Kidney epithelial cell (primary cell): Measurements from ENCODE around the gene EGR1. TPM values are rescaled to one million over a fixed set of nuclear protein-coding genes. Genes with fewer than 3 reads are reported as not detected.

Experiments
- DNase-seq: peaks from one replicate; pipeline ENCODE4 v3.0.0-alpha.2; 2010; ENCODE audit warnings: low read depth
- H3K27me3 ChIP-seq: 2 replicates; pipeline ENCODE4 v1.6.0; 2011; ENCODE audit warnings: low read length; ENCODE audit not compliant: control insufficient read depth, insufficient read depth
- H3K36me3 ChIP-seq: 2 replicates; pipeline ENCODE4 v1.5.1; 2011; ENCODE audit warnings: low read length; ENCODE audit not compliant: control insufficient read depth, insufficient read depth
- H3K4me3 ChIP-seq: 2 replicates; pipeline ENCODE4 v1.5.1; 2011; ENCODE audit warnings: low read depth, mild to moderate bottlenecking, control low read depth, low read length
- total RNA-seq: library from RNA; depleted of rRNA; stranded (reverse); fragments of >200 nt; gene quantifications from 2 replicates; pipeline ENCODE4 v1.2.3, GENCODE V29; 2015
- TF ChIP-seq, protein P1 (sequence below): IDR thresholded peaks from 2 replicates; pipeline ENCODE4 v1.5.1; 2011; ENCODE audit warnings: mild to moderate bottlenecking, moderate library complexity, low read length, control low read depth, inconsistent platforms; ENCODE audit not compliant: insufficient read depth, poor library complexity, severe bottlenecking

The EGR1 gene
- 2.0 and 4.1 TPM in 2 replicates for total RNA-seq

DNA sequence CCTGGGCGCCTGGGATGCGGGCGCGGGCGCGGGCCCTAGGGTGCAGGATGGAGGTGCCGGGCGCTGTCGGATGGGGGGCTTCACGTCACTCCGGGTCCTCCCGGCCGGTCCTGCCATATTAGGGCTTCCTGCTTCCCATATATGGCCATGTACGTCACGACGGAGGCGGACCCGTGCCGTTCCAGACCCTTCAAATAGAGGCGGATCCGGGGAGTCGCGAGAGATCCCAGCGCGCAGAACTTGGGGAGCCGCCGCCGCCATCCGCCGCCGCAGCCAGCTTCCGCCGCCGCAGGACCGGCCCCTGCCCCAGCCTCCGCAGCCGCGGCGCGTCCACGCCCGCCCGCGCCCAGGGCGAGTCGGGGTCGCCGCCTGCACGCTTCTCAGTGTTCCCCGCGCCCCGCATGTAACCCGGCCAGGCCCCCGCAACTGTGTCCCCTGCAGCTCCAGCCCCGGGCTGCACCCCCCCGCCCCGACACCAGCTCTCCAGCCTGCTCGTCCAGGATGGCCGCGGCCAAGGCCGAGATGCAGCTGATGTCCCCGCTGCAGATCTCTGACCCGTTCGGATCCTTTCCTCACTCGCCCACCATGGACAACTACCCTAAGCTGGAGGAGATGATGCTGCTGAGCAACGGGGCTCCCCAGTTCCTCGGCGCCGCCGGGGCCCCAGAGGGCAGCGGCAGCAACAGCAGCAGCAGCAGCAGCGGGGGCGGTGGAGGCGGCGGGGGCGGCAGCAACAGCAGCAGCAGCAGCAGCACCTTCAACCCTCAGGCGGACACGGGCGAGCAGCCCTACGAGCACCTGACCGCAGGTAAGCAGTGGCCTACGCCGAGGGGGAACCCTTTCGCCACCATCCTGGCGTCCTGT is at the start of gene EGR1:
Gene EGR1, plus strand, starts transcription at position 219 of the 864 bp plus-strand sequence. Its CDS starts 283 bp downstream, at position 502.
- peaks cover 3% of the 10 kb centered on the region for H3K36me3 ChIP-seq
- H3K4me3 ChIP-seq, result peak within 1 kb of the TSS; percentile 73
- no peaks in the 10 kb centered on the region for H3K27me3 ChIP-seq
- TF ChIP-seq, protein P1, sequence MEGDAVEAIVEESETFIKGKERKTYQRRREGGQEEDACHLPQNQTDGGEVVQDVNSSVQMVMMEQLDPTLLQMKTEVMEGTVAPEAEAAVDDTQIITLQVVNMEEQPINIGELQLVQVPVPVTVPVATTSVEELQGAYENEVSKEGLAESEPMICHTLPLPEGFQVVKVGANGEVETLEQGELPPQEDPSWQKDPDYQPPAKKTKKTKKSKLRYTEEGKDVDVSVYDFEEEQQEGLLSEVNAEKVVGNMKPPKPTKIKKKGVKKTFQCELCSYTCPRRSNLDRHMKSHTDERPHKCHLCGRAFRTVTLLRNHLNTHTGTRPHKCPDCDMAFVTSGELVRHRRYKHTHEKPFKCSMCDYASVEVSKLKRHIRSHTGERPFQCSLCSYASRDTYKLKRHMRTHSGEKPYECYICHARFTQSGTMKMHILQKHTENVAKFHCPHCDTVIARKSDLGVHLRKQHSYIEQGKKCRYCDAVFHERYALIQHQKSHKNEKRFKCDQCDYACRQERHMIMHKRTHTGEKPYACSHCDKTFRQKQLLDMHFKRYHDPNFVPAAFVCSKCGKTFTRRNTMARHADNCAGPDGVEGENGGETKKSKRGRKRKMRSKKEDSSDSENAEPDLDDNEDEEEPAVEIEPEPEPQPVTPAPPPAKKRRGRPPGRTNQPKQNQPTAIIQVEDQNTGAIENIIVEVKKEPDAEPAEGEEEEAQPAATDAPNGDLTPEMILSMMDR, result no peak
- no peak for DNase-seq

DNA sequence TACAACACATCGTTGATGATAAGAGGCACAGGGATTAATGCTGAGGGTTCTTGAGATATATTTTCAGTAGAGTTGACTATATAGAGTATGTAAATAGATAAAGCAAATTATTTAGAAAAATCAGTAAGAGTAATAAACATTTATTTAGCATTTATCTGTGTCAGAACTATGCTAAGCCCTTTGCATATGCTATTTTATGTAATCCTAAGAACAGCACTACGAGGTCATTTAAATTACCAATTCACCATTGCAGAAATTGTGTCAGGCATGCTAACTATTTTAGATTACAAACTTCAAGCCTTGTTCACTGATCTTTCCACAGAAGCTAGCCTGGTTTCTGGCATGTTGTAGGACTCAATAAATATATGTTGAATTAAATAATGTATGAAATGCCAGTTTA is 46.8 kb upstream of the EGR1 start:
- TF ChIP-seq, protein P1, result no peak
- no peak for DNase-seq
- peaks cover 2% of the 10 kb centered on the region for H3K36me3 ChIP-seq
- no peak overlapping the region for H3K4me3 ChIP-seq
- no peaks in the 10 kb centered on the region for H3K27me3 ChIP-seq

DNA sequence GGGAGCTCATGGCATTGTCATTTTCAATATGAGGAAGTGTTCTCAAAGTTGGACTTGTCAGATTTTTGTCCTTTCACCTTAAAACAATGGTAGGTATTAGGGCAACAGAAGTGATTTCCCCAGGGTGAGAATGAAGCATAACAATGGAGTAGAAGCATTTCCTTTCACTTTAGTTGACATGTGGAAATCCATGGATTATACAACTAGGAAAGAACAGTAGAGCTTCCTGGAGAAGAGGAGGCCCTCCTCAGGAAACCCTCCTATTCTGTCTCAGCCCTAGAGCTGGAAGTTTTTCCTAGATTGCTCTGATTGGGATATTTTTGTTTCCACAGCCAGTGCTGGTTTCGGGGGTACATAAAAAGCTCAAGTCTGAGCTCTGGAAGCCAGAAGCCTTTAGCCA is 40.2 kb upstream of the EGR1 start:
- Histone ChIP-seq H3K36me3 (peaks cover 6% of the 10 kb centered on the region), H3K4me3 (no peak overlapping the region), H3K27me3 (no peaks in the 10 kb centered on the region)
- DNase-seq, result no peak
- TF ChIP-seq, protein P1, result no peak

DNA sequence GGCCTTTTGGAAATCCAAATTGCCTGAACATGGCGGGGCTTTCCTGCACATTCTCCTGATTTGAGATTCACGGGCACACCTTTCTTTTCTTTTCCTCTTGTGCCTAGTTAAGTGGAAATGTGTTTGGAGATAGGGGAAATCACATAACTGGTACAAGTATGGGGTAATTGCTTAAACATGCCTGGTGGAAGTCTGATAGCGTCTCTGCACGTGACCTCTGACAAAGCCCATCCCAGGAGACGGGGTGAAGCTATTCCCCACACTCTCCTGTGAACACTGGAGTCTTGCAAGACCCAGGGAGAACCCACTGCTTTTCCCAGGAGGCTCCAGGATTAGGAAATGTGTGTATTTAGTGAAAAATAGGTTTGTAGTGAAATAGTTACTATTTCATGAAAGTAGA is 29.3 kb upstream of the EGR1 start:
- no peak for DNase-seq
- Histone ChIP-seq H3K27me3 (no peaks in the 10 kb centered on the region), H3K4me3 (no peak overlapping the region), H3K36me3 (peaks cover 1% of the 10 kb centered on the region)
- TF ChIP-seq, protein P1, result no peak

DNA sequence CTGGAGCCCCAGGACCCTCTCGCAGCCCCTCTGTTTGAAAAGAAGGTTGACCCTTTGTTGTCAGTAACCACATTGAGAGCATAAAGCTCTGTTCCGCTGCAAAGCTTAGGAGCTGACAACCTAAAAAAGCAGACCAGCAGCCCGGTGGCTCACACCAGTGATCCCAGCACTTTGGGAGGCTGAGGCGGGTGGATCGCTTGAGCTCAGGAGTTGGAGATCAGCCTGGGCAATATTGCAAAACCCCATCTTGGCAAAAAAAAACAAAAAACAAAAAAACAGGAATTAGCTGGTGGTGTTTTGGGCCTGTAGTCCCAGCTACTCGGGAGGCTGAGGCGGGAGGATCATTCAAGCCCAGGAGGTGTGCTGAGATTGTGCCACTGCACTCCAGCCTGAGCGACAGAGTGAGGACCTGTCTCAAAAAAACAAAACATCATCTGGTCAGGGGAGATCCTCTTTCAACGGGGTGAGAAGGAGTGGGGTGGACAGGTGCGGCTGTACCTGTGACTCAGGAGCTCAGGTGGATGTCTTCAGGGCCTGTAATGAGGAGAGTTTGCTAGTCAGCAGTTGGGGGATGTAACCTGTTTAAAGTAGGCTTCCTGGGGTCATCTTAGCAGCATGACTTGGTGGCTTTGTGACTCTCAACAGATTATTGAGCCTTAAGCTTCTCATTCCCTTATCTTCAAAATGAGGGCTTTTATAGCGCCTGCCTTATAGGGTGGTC is 27.1 kb upstream of the EGR1 start:
- Histone ChIP-seq H3K4me3 (peak overlapping the region; percentile 60), H3K27me3 (no peaks in the 10 kb centered on the region), H3K36me3 (peaks cover 1% of the 10 kb centered on the region)
- DNase-seq, result no peak
- TF ChIP-seq, protein P1, result no peak
